Esophagus muscularis mucosa (tissue), 4 donors: ENCODE data around the gene LRP8. TPM values are rescaled to one million over a fixed set of nuclear protein-coding genes. Genes with fewer than 3 reads are reported as not detected.
"Not testable (repeated sequence)": the region's sequence is repeated elsewhere in the genome, so short reads cannot be mapped to it uniquely, and the experiment has no call there.

Source experiments
- DNase-seq: peaks from one replicate; pipeline ENCODE4 v3.0.0-alpha.2; 2017; ENCODE audit errors: extremely low spot score
- H3K27ac ChIP-seq, 4 donors: fragments of 200-600 bp; sonication (generic); replicated peaks in 1 of 4; 1 replicate in 3 of 4; 2 replicates in 1 of 4; pipeline ENCODE4 v1.5.1; 2016 to 2019; ENCODE audit warnings: mild to moderate bottlenecking in 1 of 4
- H3K27me3 ChIP-seq, 4 donors: fragments of 200-600 bp; sonication (generic); one replicate each; pipeline versions ENCODE4 v1.5.1 to v1.6.0; 2016 to 2019
- H3K36me3 ChIP-seq, 4 donors: fragments of 200-600 bp; sonication (generic); one replicate each; pipeline ENCODE4 v1.5.1; 2016 to 2019
- H3K4me1 ChIP-seq, 4 donors: fragments of 200-600 bp; sonication (generic); one replicate each; pipeline ENCODE4 v1.5.1; 2016 to 2019
- H3K4me3 ChIP-seq, 4 donors: fragments of 200-600 bp; sonication (generic); 1 replicate in 2 of 4; 2 replicates in 2 of 4; pipeline ENCODE4 v1.5.1; 2016 to 2019; ENCODE audit warnings: mild to moderate bottlenecking in 4 of 4, moderate library complexity in 1 of 4
- H3K9me3 ChIP-seq, 4 donors: fragments of 200-600 bp; sonication (generic); 1 replicate in 3 of 4; 2 replicates in 1 of 4; pipeline ENCODE4 v1.5.1; 2016 to 2019
- CTCF ChIP-seq, 3 experiments: fragments of 200-600 bp in 2 of 3; fragments of 450-650 bp in 1 of 3; sonication (generic) in 2 of 3; IDR thresholded peaks; one replicate each; pipeline ENCODE4 v1.5.1; 2017 to 2019; ENCODE audit warnings: antibody characterized with exemption in 3 of 3, mild to moderate bottlenecking in 2 of 3, moderate library complexity in 1 of 3
- EP300 ChIP-seq: sonication (generic); formaldehyde crosslinking; IDR thresholded peaks from one replicate; pipeline ENCODE4 v1.6.1; 2017; ENCODE audit warnings: antibody characterized with exemption
- POLR2A ChIP-seq: fragments of 450-650 bp; IDR thresholded peaks from one replicate; pipeline ENCODE4 v1.6.1; 2017; ENCODE audit warnings: antibody characterized with exemption, moderate library complexity, mild to moderate bottlenecking, low read depth
- POLR2AphosphoS5 ChIP-seq, 2 donors: sonication (generic); formaldehyde crosslinking; IDR thresholded peaks; one replicate each; pipeline ENCODE4 v1.6.1; 2017; ENCODE audit warnings: antibody characterized with exemption in 2 of 2
- WGBS: methylation state at CpG from one replicate; pipeline ENCODE4 v1.1.5; 2018; 5-methylcytosine and 5-hydroxymethylcytosine counted together
- intact Hi-C: fragments of 100-400 bp; cut with DNase I; formaldehyde crosslinking; loops from one replicate; pipeline ENCODE4 v1.15.1; 2023
- total RNA-seq, 4 donors: library from RNA; depleted of rRNA; stranded (reverse); fragments of >200 nt; gene quantifications; one replicate each; pipeline versions ENCODE4 v1.1.0 to v1.2.1, GENCODE V29; 2016

LRP8 gene
- total RNA-seq, 4 donors from 2014 or later, result 0.83 to 6.0 (median 1.9) TPM

- no peaks in the 10 kb centered on the region for H3K36me3 ChIP-seq
- no peaks in the 10 kb centered on the region for H3K27me3 ChIP-seq
- H3K9me3 ChIP-seq, result no peaks in the 10 kb centered on the region
- H3K4me1 ChIP-seq, result no peaks in the 10 kb centered on the region
- H3K27ac ChIP-seq, result no peak overlapping the region
- TF ChIP-seq POLR2AphosphoS5 (IDR thresholded peaks at IDR 0.05) (no peak), CTCF (IDR thresholded peaks at IDR 0.05) (no peak), EP300 (no peak), POLR2A (no peak)
- no peak for DNase-seq
- no peak overlapping the region for H3K4me3 ChIP-seq
- intact Hi-C loops, result no loop called here
- whole genome bisulfite sequencing, result 94% methylated on average over 8 of the region's 8 CpGs
Measured at GRCh38 chr1:53284224-53285020, 43.4 kb downstream of the LRP8 start.

- 96% methylated on average over 7 of the region's 12 CpGs for WGBS
- H3K36me3 ChIP-seq, intact Hi-C loops: not testable (repeated sequence)
Measured at GRCh38 chr1:53283156-53283555, 44.7 kb downstream of the LRP8 start.

GRCh38 chr1:53281133-53281532 is 46.7 kb downstream of the LRP8 start:
- Histone ChIP-seq H3K4me3 (no peak overlapping the region), H3K4me1 (no peaks in the 10 kb centered on the region), H3K27ac (no peak overlapping the region), H3K9me3 (no peaks in the 10 kb centered on the region), H3K27me3 (peaks cover 0 to 9% (median 0%) of the 10 kb centered on the region in 4 donors), H3K36me3 (no peaks in the 10 kb centered on the region)
- no peak for DNase-seq
- WGBS, result 91% methylated on average over 7 of the region's 9 CpGs
- intact Hi-C loops, result no loop called here
- TF ChIP-seq CTCF (IDR thresholded peaks at IDR 0.05) (no peak), EP300 (no peak), POLR2A (no peak), POLR2AphosphoS5 (IDR thresholded peaks at IDR 0.05) (no peak)

More at GRCh38 chr1:53283156-53283555, 44.7 kb downstream of the LRP8 start:
- not testable (repeated sequence) for DNase-seq, H3K9me3 ChIP-seq, H3K4me3 ChIP-seq, H3K4me1 ChIP-seq, H3K27ac ChIP-seq, H3K27me3 ChIP-seq

- Histone ChIP-seq H3K4me1 (no peaks in the 10 kb centered on the region), H3K9me3 (no peaks in the 10 kb centered on the region), H3K27ac (no peak overlapping the region), H3K36me3 (no peaks in the 10 kb centered on the region), H3K27me3 (peaks cover 0 to 9% (median 0%) of the 10 kb centered on the region in 4 donors), H3K4me3 (no peak overlapping the region)
- DNase-seq, result no peak
- no CpG with 5 or more reads among the region's 8 CpGs for WGBS
- TF ChIP-seq CTCF (IDR thresholded peaks at IDR 0.05) (no peak), EP300 (no peak), POLR2A (no peak), POLR2AphosphoS5 (IDR thresholded peaks at IDR 0.05) (no peak)
- intact Hi-C loops, result no loop called here
Measured at GRCh38 chr1:53280496-53280895, 47.4 kb downstream of the LRP8 start.

GRCh38 chr1:53279296-53280200 is 48.3 kb downstream of the LRP8 start:
- Histone ChIP-seq H3K27me3 (peaks cover 0 to 9% (median 0%) of the 10 kb centered on the region in 4 donors), H3K27ac (no peak overlapping the region), H3K4me3 (no peak overlapping the region), H3K4me1 (no peaks in the 10 kb centered on the region), H3K36me3 (no peaks in the 10 kb centered on the region), H3K9me3 (no peaks in the 10 kb centered on the region)
- TF ChIP-seq POLR2A (no peak), EP300 (no peak), POLR2AphosphoS5 (IDR thresholded peaks at IDR 0.05) (no peak), CTCF (IDR thresholded peaks at IDR 0.05) (no peak)
- 80% methylated on average over 14 of the region's 14 CpGs for WGBS
- intact Hi-C loops, result no loop called here
- no peak for DNase-seq
